Dendritic cell treated with granulocyte-macrophage colony-stimulating factor and Interleukin-4, amounts not matched to agents 40 ng/mL and 50 ng/mL, for 4 days (primary cell): ENCODE data around the gene PRMT5.
A peak's percentile ranks its signal among the peaks of the same experiment; 100 is the strongest.

ENCODE experiments used
- H3K27ac Mint-ChIP-seq: one replicate; pipeline ENCODE4 v1.8.0; 2022; ENCODE audit warnings: mild to moderate bottlenecking, mixed read lengths
- H3K27me3 Mint-ChIP-seq: one replicate; pipeline ENCODE4 v1.8.0; 2022; ENCODE audit warnings: mild to moderate bottlenecking, mixed read lengths
- H3K36me3 Mint-ChIP-seq: one replicate; pipeline ENCODE4 v1.8.0; 2022; ENCODE audit warnings: low read depth, mixed read lengths
- H3K4me1 Mint-ChIP-seq: one replicate; pipeline ENCODE4 v1.8.0; 2022; ENCODE audit warnings: low read depth, mixed read lengths
- H3K4me3 Mint-ChIP-seq: one replicate; pipeline ENCODE4 v1.8.0; 2022; ENCODE audit warnings: mild to moderate bottlenecking, moderate library complexity, mixed read lengths
- H3K9me3 Mint-ChIP-seq: one replicate; pipeline ENCODE4 v1.8.0; 2022; ENCODE audit warnings: mixed read lengths
- intact Hi-C: fragments of 100-400 bp; cut with micrococcal nuclease; formaldehyde crosslinking; loops from one replicate; pipeline ENCODE4 v1.15.0; 2022

The PRMT5 gene

DNA sequence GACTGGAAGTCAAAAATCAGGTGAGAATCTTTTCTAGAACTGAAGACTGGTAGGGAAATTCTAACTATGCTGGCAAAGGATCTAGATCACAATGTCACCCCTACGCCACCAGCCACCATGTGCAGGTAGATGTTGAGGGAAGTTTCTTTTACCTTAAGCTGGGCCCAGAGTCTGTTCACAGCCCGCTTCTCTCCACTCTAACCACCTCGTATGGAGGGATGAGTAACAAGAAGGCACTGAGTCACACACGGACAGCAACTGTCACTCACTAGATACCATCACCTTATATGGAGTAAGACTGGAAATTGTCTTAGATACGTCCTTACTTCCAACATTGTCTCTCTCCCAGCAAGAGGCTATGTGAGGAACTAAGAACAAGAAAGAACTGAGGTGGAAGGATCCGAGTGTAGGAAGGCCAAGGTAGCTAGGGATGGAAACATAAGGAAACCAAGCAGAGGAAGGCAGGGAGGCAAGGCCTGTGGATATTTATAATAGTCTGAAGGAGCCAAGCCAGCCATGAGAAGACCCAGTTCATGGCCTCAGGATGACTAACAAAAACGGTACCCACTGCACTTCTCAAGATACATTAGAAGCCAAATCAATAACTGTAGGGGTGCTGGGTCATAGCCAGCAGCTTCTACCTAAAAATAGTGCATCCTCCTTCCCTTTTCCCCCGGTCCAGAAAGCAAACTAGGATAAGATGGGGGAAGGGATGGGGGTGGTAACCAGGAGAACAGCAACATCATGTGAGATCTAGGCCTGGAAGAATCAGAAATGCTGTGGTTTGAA, 30.7 kb downstream of the PRMT5 start:
- Mint-ChIP-seq H3K27me3 (no peaks in the 10 kb centered on the region), H3K4me1 (peaks cover 4% of the 10 kb centered on the region), H3K4me3 (no peak overlapping the region), H3K9me3 (no peaks in the 10 kb centered on the region), H3K27ac (no peak overlapping the region), H3K36me3 (peaks cover 59% of the 10 kb centered on the region)
- intact Hi-C loops: no loop called here

DNA sequence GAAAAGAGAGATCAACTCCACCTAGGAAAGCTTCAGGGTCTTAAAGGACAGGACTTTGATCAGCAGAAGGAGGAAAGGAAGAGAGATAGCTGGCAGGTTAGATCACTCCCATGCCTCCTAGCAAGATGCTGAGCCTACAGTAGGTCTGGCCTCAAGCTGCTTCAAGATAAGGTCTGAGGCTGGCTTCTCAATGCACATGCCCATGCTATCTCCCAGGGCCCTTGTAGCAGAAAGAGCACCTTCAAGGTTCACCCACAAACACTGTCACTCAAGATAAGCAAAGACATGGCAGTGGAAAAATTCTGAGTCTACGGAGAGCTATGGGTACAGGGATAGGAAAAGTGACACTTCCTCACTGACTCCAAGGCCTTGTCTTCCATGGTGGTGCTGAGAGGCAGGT, 31.8 kb downstream of the PRMT5 start:
- H3K4me3 Mint-ChIP-seq: no peak overlapping the region
- intact Hi-C loops: no loop called here
- H3K4me1 Mint-ChIP-seq: peaks cover 4% of the 10 kb centered on the region
- no peak overlapping the region for H3K27ac Mint-ChIP-seq
- H3K27me3 Mint-ChIP-seq: no peaks in the 10 kb centered on the region
- peaks cover 59% of the 10 kb centered on the region for H3K36me3 Mint-ChIP-seq
- H3K9me3 Mint-ChIP-seq: no peaks in the 10 kb centered on the region

DNA sequence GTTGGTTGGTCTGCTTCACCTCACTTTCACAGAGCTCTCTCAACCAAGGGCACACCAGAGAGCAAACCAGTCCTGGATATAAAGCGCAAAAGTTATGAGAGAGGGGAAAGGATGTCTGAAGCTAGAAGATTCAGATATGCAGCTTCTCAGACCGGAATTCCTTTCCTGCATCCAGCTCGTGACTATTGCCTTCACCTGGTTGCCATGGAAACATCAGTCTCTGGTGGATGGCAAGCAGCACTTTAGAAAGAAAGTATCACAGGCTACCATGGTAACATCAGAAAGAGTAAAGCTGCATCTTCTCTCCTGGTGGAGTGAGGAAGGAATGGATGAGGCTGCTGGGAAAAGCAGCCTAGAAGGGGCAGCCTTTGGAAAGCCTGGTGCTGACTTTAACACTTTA, 32.4 kb downstream of the PRMT5 start:
- Mint-ChIP-seq H3K27ac (no peak overlapping the region), H3K4me3 (no peak overlapping the region)
- intact Hi-C loops: no loop called here

DNA sequence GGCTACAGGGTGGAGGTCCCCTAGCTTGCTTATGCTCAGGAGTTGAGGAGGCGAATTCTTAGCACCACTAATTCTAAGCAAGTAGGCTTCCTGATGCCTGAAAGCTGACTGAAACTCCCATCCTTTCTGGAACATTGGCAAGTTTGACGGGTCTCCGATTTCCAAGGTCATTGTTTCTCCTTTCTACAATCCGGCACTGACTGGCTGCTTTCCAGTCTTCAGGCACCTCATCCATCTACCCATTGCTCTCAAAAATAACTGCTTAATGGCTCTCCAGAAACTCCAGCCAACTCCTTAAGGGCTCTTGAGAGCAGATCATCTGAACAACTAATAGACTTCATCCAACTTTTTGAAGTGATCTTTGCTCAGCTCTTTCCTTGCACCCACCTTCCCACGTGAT, 32.8 kb downstream of the PRMT5 start:
- H3K27ac Mint-ChIP-seq: no peak overlapping the region

More for the DNA sequence above, 32.4 kb downstream of the PRMT5 start:
- H3K27me3 Mint-ChIP-seq: no peaks in the 10 kb centered on the region
- no peaks in the 10 kb centered on the region for H3K9me3 Mint-ChIP-seq
- H3K4me1 Mint-ChIP-seq: peaks cover 4% of the 10 kb centered on the region
- H3K36me3 Mint-ChIP-seq: peaks cover 55% of the 10 kb centered on the region

DNA sequence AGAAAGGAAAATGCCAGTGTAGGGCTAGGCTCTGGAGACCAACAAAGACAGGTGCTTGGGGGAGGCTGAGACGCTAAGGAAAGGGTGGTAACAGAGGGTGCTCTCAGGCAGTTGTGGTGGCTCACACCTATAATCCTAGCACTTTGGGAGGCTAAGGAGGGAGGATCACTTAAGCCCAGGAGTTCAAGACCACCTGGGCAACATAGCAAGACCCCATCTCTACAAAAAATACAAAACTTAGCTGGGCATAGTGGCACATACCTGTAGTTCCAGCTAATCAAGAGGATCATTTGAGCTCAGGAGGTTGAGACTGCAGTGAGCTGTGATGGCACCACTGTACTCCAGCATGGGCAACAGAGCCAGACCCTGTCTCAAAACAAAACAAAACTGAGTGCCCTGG, 33.8 kb downstream of the PRMT5 start:
- intact Hi-C loops: no loop called here
- no peaks in the 10 kb centered on the region for H3K9me3 Mint-ChIP-seq
- H3K36me3 Mint-ChIP-seq: peaks cover 41% of the 10 kb centered on the region

More for the DNA sequence above, 32.8 kb downstream of the PRMT5 start:
- Mint-ChIP-seq H3K27me3 (no peaks in the 10 kb centered on the region), H3K9me3 (no peaks in the 10 kb centered on the region), H3K4me1 (peaks cover 1% of the 10 kb centered on the region), H3K4me3 (no peak overlapping the region), H3K36me3 (peaks cover 51% of the 10 kb centered on the region)
- intact Hi-C loops: no loop called here

DNA sequence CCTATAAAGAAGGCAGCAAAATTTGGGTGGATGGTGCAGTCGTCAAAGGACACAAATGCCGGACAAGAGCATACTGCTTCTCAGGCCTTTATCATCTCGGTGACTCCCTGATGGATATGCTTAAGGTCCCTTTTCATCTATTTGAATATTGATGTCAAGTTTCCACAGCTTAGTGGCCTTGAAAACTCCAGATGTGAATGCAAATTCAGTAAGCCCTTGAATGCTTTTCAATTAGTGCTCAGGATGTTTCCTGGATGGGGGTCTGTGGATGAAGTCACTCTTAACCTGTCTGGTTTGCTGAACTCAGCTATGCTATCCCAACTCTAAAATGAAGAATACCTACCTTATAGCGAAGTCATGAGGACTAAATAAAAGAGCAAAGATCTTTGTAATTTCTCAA, 35.5 kb downstream of the PRMT5 start:
- no peaks in the 10 kb centered on the region for H3K9me3 Mint-ChIP-seq
- intact Hi-C loops: no loop called here
- no peaks in the 10 kb centered on the region for H3K27me3 Mint-ChIP-seq
- no peaks in the 10 kb centered on the region for H3K4me1 Mint-ChIP-seq
- H3K27ac Mint-ChIP-seq: no peak overlapping the region
- H3K36me3 Mint-ChIP-seq: peaks cover 24% of the 10 kb centered on the region
- H3K4me3 Mint-ChIP-seq: no peak overlapping the region

More for the DNA sequence above, 33.8 kb downstream of the PRMT5 start:
- H3K27me3 Mint-ChIP-seq: no peaks in the 10 kb centered on the region
- H3K4me1 Mint-ChIP-seq: no peaks in the 10 kb centered on the region
- H3K27ac Mint-ChIP-seq: no peak overlapping the region
- H3K4me3 Mint-ChIP-seq: no peak overlapping the region

DNA sequence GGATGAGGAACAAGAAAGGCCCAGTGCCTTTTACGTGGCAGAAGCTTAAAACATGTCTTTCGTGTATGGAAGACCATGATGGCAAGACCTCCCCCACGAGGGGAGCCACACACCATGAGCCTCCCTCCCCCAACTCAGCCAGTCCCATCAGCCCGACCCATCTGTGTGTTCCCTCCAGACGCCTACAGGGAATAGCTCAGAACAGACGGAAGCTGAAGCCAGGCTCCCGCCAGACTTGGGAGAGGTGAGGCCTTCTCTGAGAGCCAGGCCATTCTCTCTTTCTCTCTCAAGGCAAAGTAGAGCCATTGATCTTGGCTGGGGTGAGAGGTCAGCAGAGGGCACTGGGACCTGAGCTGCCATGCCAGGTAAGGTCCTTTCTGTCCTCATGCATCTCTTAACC, 36.7 kb downstream of the PRMT5 start:
- intact Hi-C loops: no loop called here
- Mint-ChIP-seq H3K4me3 (no peak overlapping the region), H3K9me3 (no peaks in the 10 kb centered on the region), H3K36me3 (peaks cover 14% of the 10 kb centered on the region), H3K27ac (no peak overlapping the region), H3K27me3 (peaks cover 4% of the 10 kb centered on the region), H3K4me1 (no peaks in the 10 kb centered on the region)

DNA sequence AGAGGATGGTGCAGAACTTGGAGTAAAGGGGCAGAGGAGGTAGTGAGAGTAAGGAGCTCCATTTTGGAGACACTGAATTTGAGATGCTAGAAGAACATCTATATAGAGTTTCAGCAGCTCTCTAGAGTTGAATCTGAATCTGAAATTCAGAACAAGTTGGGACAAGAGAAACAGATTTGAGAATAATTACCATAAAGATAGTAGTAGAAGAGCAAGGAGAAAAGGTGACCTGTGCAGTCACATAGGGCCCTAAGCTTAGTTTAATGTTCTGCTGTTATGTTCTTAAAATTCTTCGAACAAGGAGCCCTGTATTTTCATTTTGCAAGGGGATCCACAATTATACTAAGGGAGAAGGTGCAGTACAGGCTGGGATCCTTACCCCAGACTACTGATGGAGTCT, 38.8 kb downstream of the PRMT5 start:
- no peak overlapping the region for H3K27ac Mint-ChIP-seq
- H3K4me3 Mint-ChIP-seq: no peak overlapping the region
- H3K4me1 Mint-ChIP-seq: peaks cover 15% of the 10 kb centered on the region
- H3K36me3 Mint-ChIP-seq: peaks cover 14% of the 10 kb centered on the region
- intact Hi-C loops: no loop called here
- H3K9me3 Mint-ChIP-seq: no peaks in the 10 kb centered on the region
- H3K27me3 Mint-ChIP-seq: peaks cover 14% of the 10 kb centered on the region

DNA sequence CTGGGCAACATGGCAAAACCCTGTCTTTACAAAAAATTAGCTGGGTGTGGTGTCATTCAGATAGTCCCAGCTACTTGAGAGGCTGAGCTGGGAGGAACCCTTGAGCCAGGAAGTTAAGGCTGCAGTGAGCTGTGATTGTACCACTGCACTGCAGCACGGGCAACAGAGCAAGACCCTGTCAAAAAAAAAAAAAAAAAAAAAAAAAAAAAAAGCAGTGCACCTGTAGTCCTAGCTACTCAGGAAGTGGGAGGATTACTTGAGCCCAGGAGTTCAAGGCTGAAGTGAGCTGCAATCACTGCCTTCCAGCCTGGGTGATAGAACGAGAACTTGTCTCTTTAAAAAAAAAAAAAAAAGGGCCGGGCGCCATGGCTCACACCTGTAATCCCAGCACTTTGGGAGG, 40.5 kb downstream of the PRMT5 start:
- intact Hi-C loops: no loop called here
- Mint-ChIP-seq H3K4me1 (peaks cover 32% of the 10 kb centered on the region), H3K9me3 (no peaks in the 10 kb centered on the region), H3K27me3 (peaks cover 19% of the 10 kb centered on the region), H3K36me3 (peaks cover 14% of the 10 kb centered on the region), H3K4me3 (no peak overlapping the region), H3K27ac (no peak overlapping the region)

DNA sequence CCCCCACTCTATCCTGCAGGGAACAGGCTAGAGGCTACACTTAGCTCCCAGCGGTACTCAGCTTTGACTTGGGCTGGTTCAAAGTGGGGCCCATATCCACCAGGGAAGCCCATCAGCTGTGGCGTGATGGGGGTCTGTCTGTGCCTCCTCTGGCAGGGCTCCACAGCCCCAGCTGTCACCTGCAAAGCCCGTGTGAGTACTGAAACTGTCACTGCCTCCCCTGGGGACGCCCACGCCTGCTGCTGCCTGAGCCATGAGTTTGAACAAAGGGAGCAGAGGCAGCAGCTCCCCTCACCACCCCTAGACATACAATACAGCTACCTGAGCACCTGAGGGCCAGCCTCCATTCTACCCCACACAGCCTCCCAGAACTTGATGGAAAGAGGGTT, 41.2 kb downstream of the PRMT5 start:
- Mint-ChIP-seq H3K4me1 (peaks cover 39% of the 10 kb centered on the region), H3K36me3 (peaks cover 8% of the 10 kb centered on the region), H3K27me3 (peaks cover 21% of the 10 kb centered on the region), H3K4me3 (no peak overlapping the region), H3K27ac (no peak overlapping the region), H3K9me3 (no peaks in the 10 kb centered on the region)
- intact Hi-C loops: no loop called here

DNA sequence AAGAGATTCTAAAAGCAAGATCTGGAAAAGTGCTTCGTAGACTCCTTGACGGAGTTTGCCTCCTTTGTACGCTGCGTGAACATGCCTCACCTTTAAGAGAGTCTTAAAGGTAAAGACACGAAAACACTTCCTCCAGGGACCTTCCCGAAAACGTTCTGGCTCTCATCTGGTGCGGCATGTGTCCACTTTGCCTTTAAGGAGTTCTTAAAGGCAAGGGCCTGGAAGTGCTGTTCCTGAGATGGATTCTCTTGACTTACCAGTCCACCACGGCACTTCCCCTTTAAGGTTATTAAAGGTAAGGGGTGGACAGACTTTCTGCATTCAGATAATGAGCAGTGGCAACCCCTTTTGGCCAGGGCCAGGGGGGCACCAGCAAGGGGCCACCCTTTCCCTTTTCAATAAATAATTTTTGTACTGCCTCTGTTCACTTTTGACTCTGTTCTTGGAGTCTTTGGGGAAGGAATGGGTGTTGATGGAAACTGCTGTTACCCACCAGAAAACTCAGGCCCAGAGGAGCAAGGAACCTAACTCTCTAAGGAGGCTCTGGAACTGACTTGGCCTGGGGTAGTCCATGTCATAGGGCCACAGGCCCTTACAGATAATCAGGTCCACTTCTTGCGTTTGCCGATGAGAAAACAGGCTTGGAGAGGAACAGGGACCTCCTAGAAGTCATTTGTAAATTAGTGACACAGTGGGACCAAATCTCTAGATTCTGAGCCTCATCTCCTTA, 41.8 kb downstream of the PRMT5 start:
- peaks cover 24% of the 10 kb centered on the region for H3K27me3 Mint-ChIP-seq
- intact Hi-C loops: no loop called here
- H3K27ac Mint-ChIP-seq: peak overlapping the region; percentile 71
- H3K4me3 Mint-ChIP-seq: peak overlapping the region; percentile 71
- peaks cover 44% of the 10 kb centered on the region for H3K4me1 Mint-ChIP-seq
- H3K9me3 Mint-ChIP-seq: no peaks in the 10 kb centered on the region
- peaks cover 3% of the 10 kb centered on the region for H3K36me3 Mint-ChIP-seq

DNA sequence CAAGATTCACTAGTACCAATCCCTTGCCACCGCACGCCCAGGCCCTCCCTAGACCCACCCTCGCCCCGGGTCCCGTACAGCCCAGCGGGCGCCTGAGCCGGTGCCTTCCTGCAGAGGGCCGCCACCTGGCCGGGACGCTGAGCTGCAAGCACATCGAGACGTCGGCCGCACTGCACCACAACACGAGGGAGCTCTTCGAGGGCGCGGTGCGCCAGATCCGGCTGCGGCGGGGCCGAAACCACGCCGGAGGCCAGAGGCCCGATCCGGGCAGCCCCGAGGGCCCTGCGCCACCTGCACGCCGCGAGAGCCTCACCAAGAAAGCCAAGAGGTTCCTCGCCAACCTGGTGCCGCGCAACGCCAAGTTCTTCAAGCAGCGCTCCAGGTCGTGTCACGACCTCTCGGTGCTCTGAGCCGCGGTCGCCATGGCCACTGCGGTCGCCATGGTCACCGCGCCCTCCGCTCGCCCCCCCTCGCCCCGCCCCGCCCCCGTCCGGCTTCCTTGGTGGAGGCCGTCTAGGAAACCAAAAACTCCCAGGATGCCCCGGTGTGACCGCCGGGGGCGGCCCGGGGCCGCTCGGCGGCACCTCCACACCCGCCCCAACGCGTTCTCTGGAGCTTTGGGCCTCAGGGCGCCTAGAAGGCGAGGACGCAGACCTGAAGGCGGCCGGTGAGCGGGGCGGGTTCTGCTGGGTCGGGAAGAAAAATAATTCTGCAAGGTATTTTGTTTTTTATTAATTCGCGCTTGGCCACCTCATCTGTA, 42.5 kb downstream of the PRMT5 start:
- Mint-ChIP-seq H3K27me3 (peaks cover 32% of the 10 kb centered on the region), H3K27ac (peak overlapping the region; percentile 71), H3K9me3 (no peaks in the 10 kb centered on the region), H3K36me3 (no peaks in the 10 kb centered on the region), H3K4me1 (peaks cover 50% of the 10 kb centered on the region), H3K4me3 (peak overlapping the region; percentile 71)
- intact Hi-C loops: no loop called here

DNA sequence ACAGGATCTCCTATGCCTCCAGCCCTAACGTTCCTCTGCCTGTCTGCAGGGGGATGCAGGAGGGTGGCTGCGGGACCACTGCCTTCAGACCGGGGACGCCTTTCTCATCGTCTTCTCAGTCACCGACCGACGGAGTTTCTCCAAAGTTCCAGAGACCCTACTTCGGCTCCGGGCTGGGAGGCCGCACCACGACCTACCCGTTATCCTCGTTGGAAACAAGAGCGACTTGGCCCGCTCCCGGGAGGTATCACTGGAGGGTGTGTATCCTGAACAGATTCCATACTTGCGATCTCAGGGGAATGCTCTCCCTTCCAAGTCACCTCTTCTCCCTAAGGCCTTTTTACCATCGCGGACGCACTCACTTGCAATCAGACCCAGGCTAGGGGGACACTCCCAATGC, 43.2 kb downstream of the PRMT5 start:
- intact Hi-C loops: no loop called here
- H3K36me3 Mint-ChIP-seq: no peaks in the 10 kb centered on the region
- peak overlapping the region; percentile 6 for H3K27ac Mint-ChIP-seq
- no peaks in the 10 kb centered on the region for H3K9me3 Mint-ChIP-seq
- peak overlapping the region; percentile 71 for H3K4me3 Mint-ChIP-seq
- H3K4me1 Mint-ChIP-seq: peaks cover 52% of the 10 kb centered on the region
- peaks cover 32% of the 10 kb centered on the region for H3K27me3 Mint-ChIP-seq
